ENCODE data around the gene B4GALT4.
"Not testable (repeated sequence)": the region's sequence is repeated elsewhere in the genome, so short reads cannot be mapped to it uniquely, and the experiment has no call there.

The B4GALT4 gene, protein sequence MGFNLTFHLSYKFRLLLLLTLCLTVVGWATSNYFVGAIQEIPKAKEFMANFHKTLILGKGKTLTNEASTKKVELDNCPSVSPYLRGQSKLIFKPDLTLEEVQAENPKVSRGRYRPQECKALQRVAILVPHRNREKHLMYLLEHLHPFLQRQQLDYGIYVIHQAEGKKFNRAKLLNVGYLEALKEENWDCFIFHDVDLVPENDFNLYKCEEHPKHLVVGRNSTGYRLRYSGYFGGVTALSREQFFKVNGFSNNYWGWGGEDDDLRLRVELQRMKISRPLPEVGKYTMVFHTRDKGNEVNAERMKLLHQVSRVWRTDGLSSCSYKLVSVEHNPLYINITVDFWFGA

GRCh38 chr3:119240591-119241434 lies at the start of gene B4GALT4:
B4GALT4 (minus strand) TSS chr3:119240878; CDS start chr3:119230099, 10,779 bp downstream.
- DNase-seq (ENCODE audit: low read depth in 3 of 3), result peak; percentile 22 to 72 (median 40)

DNA sequence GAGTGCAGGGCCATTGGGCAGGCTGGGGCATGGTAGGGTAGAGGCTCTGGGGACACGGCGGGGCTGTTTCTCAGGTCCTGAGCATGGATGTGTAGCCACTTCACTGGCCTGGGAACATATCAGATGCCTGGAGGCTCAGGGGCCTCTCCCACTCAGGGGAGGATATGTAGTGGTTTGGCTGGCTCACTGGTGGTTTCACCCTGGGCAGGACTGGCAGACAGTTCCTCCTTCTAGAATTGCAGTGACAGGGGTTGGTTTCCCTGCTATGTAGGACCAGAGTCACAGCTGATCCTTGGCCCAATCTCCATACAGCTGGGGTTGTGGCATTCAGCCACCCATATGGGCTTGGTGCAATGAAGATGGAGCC lies 48.7 kb upstream of the B4GALT4 start:
- DNase-seq (ENCODE audit: low read depth in 3 of 3), result no peak

- DNase-seq (ENCODE audit: low read depth in 3 of 3), result no peak
Observed at GRCh38 chr3:119288669-119289403, 48.2 kb upstream of the B4GALT4 start.

DNA sequence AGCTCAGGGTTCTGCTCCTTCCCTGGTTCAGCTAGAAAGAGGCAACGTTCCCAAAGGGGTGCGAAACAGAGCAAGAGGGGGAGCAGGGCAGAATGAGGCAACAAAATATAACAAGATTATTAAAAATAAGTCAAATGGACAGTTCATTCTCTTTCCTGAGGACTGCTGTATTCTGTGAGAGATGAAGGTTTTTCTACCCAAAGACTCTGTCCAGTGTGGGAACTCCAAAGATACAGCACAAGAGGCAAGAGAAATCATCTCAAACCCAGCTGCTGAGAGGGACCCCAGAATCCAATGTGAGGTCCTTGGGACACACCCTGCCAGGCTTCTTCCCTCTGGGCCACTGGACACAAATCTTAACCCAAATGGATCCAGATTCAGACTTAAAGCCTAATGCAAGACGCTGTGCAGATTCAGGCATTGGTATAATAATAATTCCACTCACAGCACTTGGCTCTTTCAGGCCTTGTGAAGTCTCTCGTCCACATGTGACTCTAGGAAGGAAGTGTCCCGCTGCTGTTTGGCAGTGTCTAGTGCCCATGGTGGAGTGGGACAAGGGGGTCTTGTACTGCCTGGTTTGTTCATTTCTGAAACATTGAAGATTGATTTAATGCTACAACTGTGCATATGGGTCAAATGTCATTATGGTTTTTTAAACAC lies 39.0 kb upstream of the B4GALT4 start:
- no peak for DNase-seq (ENCODE audit: low read depth in 3 of 3)

- no peak for DNase-seq (ENCODE audit: low read depth in 3 of 3)
Observed at GRCh38 chr3:119279101-119279554, 38.5 kb upstream of the B4GALT4 start.

- no peak for DNase-seq (ENCODE audit: low read depth in 3 of 3)
Observed at GRCh38 chr3:119276680-119277079, 36.0 kb upstream of the B4GALT4 start.

- not testable (repeated sequence) for DNase-seq (ENCODE audit: low read depth in 3 of 3)
Observed at GRCh38 chr3:119270212-119270611, 29.5 kb upstream of the B4GALT4 start.

GRCh38 chr3:119261055-119261454 lies 20.4 kb upstream of the B4GALT4 start:
- no peak for DNase-seq (ENCODE audit: low read depth in 3 of 3)

DNA sequence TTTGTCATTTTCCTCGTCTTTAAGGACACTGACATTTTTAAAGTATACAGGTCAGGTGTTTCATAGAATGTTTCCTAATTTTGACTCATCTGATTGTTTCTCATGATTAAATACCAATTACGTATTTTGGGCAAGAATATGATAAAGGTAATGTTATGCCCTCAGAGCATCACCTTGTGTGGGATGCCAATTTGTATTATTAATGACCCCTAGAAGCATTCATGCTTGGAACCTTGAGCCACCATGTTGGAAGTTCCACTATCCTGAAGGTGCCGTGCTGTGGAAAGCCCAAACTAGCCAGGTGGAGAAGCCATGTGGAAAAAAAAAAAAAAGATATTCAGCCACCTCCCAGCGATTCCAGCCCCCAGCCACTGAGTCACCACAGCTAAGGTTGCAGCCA lies 19.1 kb upstream of the B4GALT4 start:
- DNase-seq (ENCODE audit: low read depth in 3 of 3), result no peak

DNA sequence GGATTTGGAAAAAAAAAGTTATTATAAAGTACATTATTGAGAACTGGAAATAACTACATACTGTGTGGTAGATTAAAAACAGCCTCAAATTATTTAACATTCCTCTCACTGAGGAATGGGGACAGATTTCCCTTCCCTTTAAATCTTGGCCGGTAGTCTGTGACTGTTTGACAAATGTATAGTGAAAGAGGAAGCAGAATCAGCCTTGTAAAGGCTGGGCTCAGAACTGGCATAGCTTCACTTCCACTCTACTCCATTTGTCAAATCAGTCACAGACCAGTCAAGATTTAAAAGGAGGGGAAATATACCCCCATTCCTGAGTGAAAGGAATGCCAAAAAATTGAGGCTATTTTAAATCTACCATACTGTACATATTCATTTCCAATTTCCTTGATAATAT lies 18.2 kb upstream of the B4GALT4 start:
- DNase-seq (ENCODE audit: low read depth in 3 of 3), result no peak

- DNase-seq (ENCODE audit: low read depth in 3 of 3), result no peak
Observed at GRCh38 chr3:119257654-119258410, 17.2 kb upstream of the B4GALT4 start.

DNA sequence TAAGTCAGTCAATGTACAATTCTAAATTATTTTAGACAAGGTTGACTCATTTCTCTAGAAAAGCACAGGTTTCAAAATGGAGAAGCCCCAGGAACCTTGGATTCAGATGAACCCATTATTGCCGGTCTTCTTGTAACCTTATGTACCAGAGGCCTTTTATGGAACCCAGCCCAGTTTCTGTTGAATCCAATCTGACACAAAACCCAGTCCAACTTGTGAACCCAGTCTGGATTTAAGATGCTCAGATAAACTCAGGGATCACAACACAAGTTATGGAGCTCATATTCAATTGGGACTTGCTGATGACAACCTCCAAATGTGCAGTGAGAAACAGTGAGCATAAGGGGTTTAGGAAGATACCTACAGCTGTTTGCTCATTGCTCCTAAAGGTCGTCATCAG lies 16.4 kb upstream of the B4GALT4 start:
- DNase-seq (ENCODE audit: low read depth in 3 of 3), result no peak

GRCh38 chr3:119255214-119255613 lies 14.5 kb upstream of the B4GALT4 start:
- DNase-seq (ENCODE audit: low read depth in 3 of 3), result no peak

GRCh38 chr3:119245778-119246177 lies 5.1 kb upstream of the B4GALT4 start:
- no peak for DNase-seq (ENCODE audit: low read depth in 3 of 3)

DNA sequence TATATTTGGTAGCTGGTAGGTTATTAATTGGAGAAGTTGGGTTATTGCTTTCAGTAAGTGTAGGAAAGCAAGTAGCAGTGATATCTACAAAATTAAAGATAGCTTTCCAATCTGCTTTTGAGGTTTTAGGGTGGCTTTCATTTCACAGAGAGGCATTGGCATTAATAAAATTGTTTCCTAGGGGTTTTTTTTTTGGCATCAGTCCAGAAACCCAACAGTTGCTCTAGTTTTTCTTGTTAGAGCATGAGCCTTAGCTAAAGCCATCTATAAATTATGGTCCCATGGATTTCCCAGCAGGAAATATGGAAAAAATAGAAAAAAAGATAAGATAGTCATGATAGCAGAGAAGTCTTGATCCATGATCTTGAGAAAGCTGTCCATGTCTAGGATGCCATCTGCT lies 3.0 kb upstream of the B4GALT4 start:
- no peak for DNase-seq (ENCODE audit: low read depth in 3 of 3)

GRCh38 chr3:119243058-119243529 lies 2.4 kb upstream of the B4GALT4 start:
- DNase-seq (ENCODE audit: low read depth in 3 of 3), result not testable (repeated sequence)

DNA sequence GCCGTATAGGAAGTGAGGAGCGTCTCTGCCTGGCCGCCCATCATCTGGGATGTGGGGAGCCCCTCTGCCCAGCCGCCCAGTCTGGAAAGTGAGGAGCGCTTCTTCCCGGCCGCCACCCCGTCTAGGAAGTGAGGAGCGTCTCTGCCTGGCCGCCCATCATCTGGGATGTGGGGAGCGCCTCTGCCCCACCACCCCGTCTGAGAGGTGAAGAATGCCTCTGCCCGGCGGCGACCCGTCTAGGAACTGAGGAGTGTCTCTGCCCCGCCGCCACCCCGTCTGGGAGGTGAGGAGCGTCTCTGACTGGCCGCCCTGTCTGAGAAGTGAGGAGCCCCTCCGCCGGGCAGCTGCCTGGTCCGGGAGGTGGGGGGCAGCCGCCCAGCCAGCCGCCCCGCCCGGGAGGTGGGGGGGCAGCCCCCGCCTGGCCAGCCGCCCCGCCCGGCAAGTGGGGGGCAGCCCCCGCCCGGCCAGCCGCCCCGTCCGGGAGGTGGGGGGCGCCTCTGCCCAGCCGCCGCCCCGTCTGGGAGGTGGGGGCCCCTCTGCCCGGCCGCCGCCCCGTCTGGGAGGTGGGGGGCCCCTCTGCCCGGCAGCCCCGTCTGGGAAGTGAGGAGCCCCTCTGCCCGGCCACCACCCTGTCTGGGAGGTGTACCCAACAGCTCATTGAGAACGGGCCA lies 1.8 kb upstream of the B4GALT4 start:
- not testable (repeated sequence) for DNase-seq (ENCODE audit: low read depth in 3 of 3)

DNA sequence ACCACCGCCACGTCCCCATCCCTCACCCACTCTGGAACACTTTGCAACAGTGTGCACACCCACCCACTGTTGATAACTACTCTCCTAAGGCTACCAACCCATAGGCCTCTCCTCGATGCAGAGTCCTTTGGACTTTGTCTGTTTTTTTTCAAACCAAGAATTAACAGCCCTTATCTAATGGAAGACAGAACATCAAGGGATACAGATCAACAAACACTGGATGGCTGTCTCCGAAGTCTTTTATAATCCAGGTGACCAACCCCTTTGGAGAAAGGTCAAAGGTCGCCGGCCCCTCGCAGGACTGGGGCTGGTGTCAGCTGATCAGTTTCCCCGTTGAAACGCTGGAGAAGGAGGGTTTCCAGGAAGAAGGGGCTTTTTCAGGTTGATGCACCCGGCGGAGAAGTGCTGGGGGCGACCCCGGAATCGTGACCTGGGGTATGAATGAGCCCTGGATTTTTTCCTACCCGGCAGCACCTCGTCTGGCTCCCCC lies 532 bp downstream of the B4GALT4 start:
- DNase-seq (ENCODE audit: low read depth in 3 of 3), result no peak

DNA sequence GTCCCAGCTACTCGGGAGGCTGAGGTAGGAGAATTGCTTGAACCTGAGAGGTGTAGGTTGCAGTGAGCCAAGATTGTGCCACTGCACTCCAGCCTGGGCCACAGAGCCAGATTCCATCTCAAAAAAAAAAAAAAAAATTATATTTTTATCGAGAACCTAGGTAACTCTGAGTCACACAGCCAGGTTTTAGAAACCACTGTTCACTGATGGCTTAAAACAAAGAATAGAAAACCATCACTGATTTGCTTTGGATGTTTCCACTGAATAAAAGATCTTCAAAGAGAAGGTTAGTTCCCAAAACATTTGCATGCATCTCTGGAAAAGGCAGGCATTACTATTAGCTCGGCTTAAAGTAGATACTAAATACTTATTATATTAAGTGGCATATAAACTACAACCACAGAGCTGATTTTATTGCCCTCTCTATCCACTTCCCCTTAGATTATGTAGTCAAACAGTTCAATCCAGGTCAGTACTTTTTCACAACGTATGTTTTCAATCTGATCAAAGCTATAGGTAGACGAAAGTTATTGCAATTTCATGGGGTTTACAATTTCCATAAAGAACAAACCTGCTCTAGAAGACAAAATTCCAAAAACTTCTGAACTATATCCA lies 1.4 kb downstream of the B4GALT4 start:
- DNase-seq (ENCODE audit: low read depth in 3 of 3), result no peak

- DNase-seq (ENCODE audit: low read depth in 3 of 3), result no peak
Observed at GRCh38 chr3:119238363-119238762, 2.3 kb downstream of the B4GALT4 start.

Measured in stimulated activated CD4-positive, alpha-beta T cell treated with anti-CD3 and anti-CD28 coated beads, TNF-alpha, amount 100 ng/mL, for 24 hours (primary cell).